ENCODE data around the gene PABPC1L. TPM values are rescaled to one million over a fixed set of nuclear protein-coding genes. Genes with fewer than 3 reads are reported as not detected.

The PABPC1L gene
- total RNA-seq, 1 donor = 10.8 TPM

DNA sequence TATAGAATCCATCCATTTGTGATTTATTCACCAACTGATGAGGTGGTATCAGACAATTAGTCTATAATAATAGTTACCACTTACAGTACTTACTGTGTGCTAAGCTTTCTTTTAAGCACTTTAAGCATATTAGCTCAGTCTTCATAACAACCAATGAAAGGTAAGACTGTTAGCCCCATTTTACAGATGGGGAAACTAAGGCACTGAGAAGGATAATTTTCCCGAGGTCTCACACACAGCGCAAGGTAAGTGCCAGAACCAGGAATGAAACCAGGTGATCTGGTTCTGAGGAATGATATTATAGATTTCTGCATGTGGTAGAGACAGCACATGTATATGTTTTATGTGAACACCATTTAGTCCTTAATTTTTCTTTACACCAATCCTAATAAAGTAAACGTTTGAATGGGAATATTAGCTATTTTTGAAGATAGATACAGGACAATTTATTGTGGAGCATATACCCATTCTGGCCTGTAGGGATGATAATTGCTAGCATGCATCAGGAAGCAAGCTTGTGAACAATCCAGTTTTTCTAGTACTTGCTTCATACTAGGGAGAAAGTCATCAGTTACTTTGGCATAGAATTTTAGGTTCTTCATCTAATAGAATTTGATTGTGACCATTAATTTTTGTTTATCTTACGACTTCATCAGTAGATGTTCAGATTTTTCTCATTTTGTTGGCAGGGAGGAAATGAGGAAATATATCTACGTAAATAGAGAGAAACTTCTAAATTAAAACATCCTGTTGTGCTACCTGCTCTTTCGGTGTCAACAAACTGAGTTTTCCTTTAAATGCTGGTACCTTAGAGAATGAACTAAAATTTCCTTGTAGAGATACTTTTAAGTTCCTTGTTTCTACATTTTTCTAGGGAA lies 21.4 kb upstream of the PABPC1L start:
- no peak overlapping the region for H3K4me3 ChIP-seq (ENCODE audit: low read depth, low read length)
- TF ChIP-seq, protein P1, sequence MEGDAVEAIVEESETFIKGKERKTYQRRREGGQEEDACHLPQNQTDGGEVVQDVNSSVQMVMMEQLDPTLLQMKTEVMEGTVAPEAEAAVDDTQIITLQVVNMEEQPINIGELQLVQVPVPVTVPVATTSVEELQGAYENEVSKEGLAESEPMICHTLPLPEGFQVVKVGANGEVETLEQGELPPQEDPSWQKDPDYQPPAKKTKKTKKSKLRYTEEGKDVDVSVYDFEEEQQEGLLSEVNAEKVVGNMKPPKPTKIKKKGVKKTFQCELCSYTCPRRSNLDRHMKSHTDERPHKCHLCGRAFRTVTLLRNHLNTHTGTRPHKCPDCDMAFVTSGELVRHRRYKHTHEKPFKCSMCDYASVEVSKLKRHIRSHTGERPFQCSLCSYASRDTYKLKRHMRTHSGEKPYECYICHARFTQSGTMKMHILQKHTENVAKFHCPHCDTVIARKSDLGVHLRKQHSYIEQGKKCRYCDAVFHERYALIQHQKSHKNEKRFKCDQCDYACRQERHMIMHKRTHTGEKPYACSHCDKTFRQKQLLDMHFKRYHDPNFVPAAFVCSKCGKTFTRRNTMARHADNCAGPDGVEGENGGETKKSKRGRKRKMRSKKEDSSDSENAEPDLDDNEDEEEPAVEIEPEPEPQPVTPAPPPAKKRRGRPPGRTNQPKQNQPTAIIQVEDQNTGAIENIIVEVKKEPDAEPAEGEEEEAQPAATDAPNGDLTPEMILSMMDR (IDR thresholded peaks at IDR 0.05; ENCODE audit: insufficient read depth, low read depth, low read length) = peak; percentile 26

DNA sequence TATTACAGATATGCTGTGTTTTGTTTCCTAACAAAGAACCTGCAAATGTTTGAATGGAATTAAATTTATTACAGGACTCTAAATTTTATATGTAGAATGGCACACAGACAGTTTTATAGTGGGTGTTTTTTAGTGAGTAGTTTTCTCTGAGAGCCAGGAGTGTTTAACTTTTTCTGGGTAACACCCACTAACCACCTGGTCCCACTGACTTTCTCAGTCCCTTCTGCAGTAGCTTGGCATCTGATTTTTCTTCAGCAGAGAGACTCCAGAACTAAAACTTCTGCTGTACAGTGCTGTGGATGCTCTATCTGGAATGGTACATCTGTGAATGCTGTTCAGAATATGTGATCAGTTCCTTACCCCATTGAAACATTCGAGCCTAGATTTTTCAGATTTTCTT lies 18.0 kb upstream of the PABPC1L start:
- DNase-seq (ENCODE audit: low read depth) = no peak
- TF ChIP-seq, protein P1 (IDR thresholded peaks at IDR 0.05; ENCODE audit: insufficient read depth, low read depth, low read length) = no peak
- no peak overlapping the region for H3K4me3 ChIP-seq (ENCODE audit: low read depth, low read length)

More for the DNA sequence above, 21.4 kb upstream of the PABPC1L start:
- DNase-seq (ENCODE audit: low read depth) = no peak

DNA sequence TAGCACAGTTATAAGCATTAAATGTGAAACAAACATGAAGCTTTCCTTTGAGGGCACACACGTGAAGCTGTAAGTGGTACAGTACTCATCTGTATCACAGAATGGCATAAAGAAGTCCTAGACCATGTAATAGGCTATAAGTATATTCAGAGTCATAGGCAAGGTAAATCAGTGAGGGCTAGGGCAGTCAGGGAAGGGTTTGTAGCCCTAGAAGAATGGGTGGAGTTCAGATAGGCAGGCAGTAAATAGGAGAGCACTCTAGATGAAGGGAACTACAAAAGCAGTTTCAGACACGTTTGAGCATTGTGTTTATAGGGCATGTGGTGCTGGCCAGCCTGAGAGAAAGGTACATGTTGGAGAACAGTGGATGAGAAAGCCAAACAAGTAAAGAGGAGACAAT lies 14.9 kb upstream of the PABPC1L start:
- TF ChIP-seq, protein P1 (IDR thresholded peaks at IDR 0.05; ENCODE audit: insufficient read depth, low read depth, low read length) = no peak
- no peak overlapping the region for H3K4me3 ChIP-seq (ENCODE audit: low read depth, low read length)
- no peak for DNase-seq (ENCODE audit: low read depth)

DNA sequence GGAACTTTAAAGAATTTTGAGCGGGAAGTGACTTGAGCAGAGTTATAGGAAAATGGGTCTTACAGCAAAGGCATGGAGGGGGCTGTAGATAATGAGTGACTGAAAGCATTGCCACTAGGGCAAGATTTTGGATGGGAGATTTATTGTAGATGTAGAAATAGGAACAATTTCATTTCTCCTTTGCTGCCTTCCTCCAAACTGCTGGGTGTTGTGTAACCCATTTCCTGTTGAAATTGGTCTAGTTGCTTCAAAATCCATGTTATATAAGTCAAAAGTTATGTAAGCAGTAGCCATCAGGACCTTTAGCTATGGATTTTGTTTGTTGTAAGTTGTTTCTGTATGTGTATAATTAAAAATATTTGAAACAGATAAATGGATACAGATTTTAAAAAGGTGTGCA lies 13.3 kb upstream of the PABPC1L start:
- TF ChIP-seq, protein P1 (IDR thresholded peaks at IDR 0.05; ENCODE audit: insufficient read depth, low read depth, low read length) = no peak
- DNase-seq (ENCODE audit: low read depth) = peak; percentile 72

DNA sequence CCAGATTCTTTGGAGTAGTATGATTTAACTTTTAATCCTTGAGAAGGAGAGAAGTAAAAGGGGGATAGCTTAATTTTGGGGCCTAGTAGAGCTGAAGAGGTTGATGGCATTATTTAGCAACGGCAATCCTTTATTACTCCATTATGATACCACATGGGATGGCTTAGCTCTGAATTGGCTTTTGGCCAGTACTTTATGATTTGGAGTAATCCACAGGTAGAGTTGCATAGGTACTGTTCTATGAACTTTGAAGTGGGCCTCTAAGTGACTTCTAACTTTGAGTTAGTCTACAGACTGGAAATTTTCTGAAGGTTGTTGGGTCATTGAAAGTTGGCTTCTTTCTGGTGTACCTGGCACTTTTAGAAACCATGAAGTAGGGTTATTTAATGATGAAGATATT lies 12.7 kb upstream of the PABPC1L start:
- DNase-seq (ENCODE audit: low read depth) = no peak
- TF ChIP-seq, protein P1 (IDR thresholded peaks at IDR 0.05; ENCODE audit: insufficient read depth, low read depth, low read length) = no peak
- no peak overlapping the region for H3K4me3 ChIP-seq (ENCODE audit: low read depth, low read length)

More for the DNA sequence above, 13.3 kb upstream of the PABPC1L start:
- H3K4me3 ChIP-seq (ENCODE audit: low read depth, low read length) = no peak overlapping the region

DNA sequence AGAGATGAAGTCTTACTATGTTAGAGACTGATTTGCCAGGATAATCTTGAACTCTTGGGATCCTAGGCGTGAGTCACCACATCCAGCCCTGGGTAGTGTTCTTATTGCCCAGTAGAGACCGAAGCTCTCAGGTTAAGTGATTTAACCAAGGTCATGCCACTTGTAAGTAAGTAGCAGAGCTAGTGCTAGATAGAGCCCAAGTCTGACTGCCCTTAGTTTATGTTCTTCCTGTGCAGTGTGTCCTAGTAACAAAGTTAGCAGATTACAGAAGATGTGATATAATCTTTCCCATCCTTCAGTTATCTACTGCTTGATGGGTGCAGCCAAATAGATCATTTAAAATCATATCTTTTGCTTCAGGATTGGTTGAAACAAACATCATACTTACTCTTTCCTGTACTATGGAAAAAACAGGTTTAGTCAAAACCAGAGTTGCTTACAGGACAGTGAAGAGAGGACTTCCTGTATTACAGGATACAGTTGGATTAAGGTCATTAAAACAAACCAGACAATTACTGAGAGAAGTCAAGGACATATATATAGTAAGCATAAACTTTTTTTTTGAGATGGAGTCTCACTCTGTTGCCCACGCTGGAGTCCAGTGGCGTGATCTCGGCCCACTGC lies 9.5 kb upstream of the PABPC1L start:
- TF ChIP-seq, protein P1 (IDR thresholded peaks at IDR 0.05; ENCODE audit: insufficient read depth, low read depth, low read length) = no peak
- no peak overlapping the region for H3K4me3 ChIP-seq (ENCODE audit: low read depth, low read length)
- no peak for DNase-seq (ENCODE audit: low read depth)
